ENCODE measurements around the gene MAPK12.

GRCh38 chr22:50303848-50304527 lies 42.5 kb upstream of the MAPK12 start:
- TF ChIP-seq CTCF (IDR thresholded peaks at IDR 0.05), result no peak
- TF ChIP-seq ZFX (IDR thresholded peaks at IDR 0.05; ENCODE audit: borderline replicate concordance), result no peak

Data from 22Rv1 (cell line).